TTC549 (cell line): ENCODE results near the gene CTTNBP2.
"Not testable (repeated sequence)": the region's sequence is repeated elsewhere in the genome, so short reads cannot be mapped to it uniquely, and the experiment has no call there.

Experiments used
- FAIRE-seq: peaks from 2 replicates; lab custom pipeline; 2012; peaks lifted over from hg19 to GRCh38; lab: Jason Lieb, UNC

The CTTNBP2 gene

DNA sequence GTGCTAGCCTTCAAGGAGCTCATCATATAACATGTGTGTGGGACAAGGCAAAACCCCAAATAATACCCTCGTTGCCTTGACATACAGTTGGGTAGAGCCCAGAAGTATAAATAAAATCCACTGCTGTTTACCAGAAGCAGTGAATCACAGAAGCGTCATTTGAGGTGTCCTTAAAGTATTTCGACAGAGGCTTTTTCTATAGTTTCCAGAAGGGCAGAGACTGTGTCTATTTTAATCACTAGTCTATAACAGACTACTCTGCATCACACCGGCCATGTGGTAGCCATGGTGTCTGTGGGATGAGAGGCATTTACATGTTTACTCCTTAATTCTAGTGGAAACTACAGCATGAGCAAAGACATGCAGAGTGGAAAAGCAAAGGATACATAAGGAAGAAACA is 131.3 kb downstream of the CTTNBP2 start:
- FAIRE-seq = no peak

DNA sequence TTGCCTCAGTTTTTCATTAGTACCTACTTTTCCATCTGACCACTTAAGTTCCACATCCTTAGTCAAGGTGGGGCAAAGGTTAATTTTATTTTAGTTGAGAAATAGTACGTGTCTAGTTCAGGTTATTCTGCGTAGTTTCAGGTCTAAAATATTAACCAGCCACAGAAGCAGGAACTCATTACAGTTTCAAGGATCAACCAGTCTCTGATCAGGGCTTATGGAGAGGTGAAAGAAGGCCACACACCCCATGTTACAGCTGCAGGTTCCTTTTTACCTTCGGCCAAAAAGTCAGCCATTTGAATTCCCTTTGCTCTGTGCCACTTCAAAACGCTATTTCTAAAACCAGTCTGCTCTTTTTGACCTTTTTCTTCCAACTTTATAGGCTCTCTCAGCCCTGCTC is 134.2 kb downstream of the CTTNBP2 start:
- no peak for FAIRE-seq

DNA sequence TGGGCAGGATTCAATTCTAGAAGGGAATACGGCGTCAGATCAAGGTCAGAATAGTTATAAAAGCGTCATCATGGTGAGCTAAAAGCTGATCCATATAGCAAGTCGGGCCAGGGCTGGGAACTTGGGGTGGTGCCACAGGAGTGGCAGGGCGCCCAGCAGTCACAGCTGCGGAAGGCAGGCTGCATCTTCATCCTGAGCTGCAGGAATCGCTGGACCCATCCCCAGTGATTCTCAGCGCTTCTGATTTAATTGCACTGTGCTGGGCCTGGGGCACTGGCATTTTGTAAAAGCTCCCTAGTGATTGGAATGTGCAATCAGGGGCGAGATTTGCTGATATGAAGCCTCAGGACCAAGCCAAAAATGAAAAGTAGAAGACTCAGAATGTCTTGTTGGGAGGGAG is 135.3 kb downstream of the CTTNBP2 start:
- no peak for FAIRE-seq

DNA sequence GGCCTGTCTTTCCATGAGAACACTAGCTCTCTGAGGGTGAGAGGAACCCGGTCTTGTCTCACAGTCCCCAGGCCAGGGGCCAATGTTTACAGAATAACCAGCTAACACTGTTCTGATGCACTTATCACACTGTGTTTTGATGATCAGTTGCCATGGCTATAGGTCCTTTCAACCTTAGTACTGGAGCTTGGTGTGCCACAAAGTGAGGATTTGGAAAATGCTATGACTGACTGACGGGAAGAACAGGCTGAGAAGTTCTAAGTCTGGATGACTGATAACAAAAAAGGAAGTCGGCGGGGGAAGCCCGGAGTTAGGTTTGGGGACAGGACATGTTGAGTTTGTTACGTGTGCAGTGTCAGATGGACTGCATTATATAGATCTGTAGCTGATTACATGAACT is 141.8 kb downstream of the CTTNBP2 start:
- no peak for FAIRE-seq

DNA sequence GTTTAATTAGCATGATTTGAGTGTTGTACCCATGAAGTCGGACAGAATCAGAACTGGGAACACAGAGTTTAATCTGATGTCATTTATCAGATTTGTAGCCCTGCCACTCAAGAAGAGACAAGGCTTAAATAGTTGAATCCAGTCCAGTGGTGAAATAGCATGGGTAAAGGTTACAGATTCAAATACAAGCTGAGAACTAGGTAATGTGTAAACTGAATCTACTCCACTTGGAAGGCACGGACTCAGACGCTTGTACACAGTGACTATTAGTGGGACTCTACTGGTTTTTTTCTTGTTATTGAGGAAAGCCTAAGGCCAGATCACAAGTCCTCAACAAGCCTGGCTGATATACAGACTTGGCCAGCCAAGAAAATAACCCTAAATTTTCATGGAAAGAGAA is 142.9 kb downstream of the CTTNBP2 start:
- FAIRE-seq = no peak

DNA sequence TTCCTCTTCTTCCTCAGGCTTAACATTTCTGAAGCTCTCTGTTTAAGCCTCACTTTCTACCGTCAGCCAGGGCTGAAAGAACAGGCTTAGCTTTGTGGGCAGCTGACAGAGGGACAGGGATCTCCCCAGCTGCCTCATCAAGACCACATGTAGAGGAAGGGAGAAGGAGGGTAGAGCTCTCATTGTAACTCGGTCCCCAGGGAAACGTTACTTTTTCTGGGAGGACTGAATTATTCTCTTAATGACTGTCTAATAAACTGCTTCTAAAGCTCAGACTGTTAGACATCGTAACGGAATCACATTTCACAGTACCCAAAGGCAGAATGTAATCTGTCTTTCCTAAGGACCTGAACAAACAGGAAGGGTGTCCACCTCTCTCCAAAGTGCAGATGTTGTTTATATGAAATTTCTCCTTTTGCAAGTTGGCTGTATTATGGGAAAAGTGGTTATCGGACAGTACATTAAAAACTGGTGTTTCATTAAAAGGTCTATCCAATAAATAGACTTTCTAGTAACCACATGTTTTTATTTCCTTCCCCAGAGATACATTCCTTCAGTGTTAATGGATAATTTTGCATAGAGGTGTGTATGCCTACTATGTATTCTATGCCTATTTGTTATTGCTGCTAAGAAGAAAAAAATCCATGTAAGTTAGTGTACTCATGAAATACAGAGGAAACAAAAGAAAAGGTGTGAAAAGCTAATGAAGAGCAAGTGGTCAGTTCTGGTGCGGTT is 144.2 kb downstream of the CTTNBP2 start:
- no peak for FAIRE-seq

DNA sequence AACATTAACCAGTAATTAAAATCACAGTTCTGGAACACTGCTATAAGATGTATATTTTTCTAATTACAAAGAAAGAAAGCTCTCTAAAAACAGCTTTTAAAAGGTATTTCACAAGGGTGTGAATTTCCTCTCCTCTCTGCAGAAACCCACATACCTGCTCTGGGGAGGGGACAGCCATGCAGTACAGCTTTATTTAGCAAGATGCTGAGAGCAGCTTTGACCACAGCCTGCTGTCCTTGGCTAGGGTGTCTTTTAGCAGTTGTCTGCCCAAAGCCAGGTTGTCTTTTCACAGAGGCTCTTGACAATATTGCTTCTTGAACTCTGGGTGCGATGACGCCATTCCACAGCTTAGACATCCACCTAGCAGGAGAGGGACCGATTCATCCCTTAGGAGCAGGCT is 148.3 kb downstream of the CTTNBP2 start:
- no peak for FAIRE-seq

DNA sequence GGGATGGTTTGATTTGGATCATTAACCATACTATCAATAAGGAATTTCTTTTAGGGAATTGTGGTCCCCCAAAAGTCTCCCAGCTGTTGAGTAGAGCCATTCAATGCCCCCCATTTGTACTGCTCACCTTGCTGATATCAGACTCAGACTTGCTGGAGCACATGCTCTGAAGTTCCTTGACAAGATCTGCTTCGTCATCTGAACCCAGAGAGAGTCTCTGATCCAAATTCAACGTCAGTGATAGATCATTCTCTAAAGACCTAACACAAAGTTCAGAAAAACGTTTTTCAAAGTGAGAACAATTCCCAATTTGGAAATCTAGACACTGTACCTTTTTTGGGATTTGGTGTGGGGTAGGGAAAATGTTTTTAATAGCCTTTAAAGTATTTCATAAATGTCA is 153.9 kb downstream of the CTTNBP2 start:
- FAIRE-seq = no peak

DNA sequence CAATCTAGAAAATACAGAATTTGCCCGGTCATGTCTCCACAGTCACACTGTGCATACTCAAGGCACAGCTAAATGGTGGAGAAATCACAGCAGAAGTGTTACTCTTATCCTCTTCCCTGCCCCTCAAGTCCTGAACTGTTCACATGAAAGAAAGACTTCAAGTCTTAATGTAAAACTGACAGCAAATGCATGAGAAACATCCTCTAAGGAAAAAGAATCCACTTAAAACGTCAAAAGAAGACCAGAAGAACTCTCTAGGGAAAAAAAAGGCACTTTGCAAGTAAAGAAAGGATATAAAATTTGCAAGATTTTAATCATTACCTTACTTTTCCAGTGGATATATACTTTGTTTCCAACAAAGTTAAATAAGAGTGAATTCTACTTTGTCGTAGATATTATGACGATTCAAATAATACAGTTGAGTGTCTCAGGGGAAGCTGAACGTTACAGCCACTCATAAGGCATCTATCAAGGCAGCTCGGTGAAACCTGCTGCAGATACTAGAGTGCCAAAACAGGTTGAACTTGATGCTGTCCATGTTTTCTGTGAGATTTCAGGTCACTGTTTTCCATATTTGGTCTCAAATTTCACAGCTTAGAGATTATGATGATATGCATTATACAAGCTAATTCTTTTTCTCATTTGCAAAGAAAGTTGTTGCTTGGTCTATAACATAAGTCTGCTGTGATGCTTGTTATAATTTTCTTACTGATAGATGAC is 155.0 kb downstream of the CTTNBP2 start:
- no peak for FAIRE-seq

DNA sequence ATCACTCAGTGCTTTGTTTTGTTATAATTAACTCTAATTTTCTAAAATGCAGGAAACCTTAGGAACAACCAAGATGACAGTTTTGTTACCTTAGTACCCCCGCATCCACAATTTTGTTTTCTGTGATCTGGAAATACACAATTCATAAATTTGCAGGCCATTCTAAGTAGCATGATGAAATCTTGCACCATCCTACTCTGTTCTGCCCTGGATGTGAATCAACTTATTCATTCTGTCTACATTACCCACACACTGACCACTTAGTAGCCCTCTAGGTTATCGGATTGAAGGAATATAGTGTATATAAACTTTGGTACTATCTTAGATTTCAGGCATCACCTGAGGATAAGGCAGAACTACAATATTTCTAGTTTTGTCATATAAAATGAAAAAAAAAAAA is 155.9 kb downstream of the CTTNBP2 start:
- no peak for FAIRE-seq

DNA sequence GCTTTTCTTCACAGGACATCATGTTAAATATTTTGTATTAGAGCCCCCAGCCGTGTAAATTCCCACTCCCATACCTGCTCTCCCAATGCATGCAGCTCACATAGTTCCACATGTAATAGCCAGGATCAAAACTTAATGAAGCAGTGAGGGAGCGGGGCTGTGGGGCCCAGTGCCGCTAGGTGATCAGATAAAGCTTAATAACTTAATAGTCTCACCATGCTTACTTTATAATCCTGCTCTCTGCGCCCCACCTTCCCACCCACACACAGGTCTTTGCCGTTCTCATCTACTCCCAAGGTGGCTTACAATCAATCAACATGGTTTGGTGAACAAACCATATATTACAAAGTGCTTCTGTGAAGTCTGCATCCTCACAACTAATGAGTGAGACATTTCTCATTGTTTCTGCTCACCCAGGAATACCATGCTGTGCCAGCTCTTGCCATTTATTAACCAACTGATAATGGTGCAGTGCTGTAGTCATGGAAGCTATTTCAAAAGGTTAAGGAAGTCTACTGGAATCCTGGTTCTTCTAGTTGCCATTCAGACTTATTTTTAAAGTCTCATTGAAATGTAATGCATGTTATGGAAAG is 156.4 kb downstream of the CTTNBP2 start:
- no peak for FAIRE-seq

DNA sequence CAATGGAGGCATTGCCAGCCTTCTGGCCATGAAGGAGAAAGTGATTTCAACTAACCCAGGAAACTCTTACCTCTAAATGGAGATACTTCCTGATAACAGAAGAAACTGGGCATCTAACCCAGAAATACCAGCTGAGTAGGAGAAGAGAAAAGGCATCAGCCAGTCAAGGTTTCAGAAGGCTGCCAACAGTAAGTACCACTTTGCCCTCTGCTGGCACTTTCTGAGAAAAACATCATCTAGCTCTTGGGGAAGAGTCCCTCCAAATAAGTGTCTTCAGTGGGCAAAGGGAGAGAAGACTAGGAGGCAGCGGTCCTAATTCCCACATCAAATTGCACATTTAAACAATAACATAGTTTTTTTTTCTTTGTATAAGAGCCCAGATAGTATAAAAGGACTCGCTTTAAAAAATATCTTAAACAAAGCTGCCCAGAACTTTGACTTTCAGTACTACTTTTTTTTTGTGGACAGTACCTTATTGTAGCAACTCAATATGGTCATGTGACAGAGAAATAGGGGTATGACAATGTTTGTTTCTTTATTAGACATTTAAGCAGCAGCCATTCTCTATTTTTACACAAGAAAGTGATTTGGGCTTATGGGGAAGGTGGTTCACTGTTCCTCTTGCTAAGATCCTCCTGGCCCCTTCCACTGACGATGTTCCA is 157.3 kb downstream of the CTTNBP2 start:
- FAIRE-seq = no peak

DNA sequence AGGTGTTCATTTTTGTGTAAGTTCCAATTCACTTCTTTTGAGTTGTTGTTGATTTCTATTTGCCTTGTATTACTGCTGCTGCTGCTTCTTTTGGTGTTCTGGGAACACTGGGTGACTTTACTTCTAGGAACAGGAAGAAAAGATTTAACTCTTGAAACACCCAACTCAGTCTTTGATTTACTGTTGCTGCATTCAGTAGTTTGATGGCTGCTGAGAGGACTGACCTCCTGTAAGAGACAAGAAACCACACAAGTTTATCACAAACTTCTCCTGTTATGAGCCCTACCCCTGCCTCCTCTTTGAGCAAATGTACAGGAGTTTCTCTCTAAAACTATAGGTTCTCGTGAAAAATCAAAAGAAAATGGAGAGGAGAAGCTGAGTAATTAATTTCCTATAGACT is 161.7 kb downstream of the CTTNBP2 start:
- no peak for FAIRE-seq

DNA sequence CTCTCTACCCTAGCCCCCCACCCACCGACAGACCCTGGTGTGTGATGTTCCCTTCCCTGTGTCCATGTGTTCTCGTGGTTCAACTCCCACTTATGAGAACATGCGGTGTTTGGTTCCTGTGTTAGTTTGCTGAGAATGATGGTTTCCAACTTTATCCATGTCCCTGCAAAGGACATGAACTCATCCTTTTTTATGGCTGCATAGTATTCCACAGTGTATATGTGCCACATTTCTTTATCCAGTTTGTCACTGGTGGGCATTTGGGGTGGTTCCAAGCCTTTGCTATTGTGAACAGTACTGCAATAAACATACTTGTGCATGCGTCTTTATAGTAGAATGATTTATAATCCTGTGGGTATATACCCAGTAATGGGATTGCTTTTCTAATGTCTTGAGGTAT is 165.1 kb downstream of the CTTNBP2 start:
- not testable (repeated sequence) for FAIRE-seq

DNA sequence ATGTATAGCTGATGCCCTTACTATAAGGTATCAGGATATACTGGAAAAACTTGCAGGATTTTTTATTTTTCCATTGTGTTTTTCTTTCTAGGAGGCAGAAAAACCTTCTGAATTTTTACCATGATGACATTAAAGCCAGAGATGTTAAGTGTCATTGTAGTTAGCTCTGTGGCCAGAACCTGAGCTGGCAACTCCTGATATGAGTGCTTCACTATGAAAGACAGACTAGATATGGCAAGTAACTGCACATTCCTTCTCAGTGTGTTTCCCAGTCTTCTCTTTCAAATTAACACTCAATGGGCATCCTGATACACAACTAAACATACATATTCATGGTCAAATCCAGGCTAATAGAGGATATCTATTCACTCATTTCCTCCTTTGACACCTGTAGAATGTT is 166.2 kb downstream of the CTTNBP2 start:
- no peak for FAIRE-seq

DNA sequence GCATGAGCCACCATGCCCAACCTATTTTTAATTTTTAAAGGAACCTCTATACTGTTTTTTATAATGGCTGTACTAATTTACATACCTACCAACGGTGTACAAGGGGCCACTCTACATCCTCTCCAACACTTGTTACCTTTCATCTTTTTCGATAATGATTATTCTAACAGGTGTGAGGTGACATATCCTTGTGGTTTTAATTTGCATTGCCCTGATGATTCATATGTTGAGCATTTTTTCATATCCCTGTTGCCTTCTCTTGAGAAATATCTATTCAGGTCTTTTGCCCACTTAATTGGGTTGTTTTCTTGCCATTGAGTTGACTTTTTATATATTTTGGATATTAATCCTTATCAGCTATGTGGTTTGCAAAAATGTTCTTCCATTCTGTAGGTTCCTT is 167.0 kb downstream of the CTTNBP2 start:
- no peak for FAIRE-seq

DNA sequence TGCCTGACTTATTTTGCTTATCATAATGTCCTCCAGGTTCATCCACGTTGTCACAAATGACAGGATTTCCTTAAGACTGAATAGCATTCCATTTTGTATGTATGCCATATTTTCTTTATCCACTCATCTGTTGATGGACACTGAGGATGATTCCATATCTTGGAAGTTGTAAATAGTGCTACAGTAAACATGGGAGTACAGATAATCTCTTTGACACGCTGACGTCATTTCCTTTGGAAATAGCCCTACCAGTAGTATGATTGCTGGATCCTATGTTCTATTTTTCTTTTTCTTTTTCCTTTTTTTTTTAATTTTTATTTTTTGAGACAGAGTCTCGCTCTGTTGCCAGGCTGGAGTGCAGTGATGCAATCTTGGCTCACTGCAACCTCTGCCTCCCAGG is 167.6 kb downstream of the CTTNBP2 start:
- FAIRE-seq = no peak

DNA sequence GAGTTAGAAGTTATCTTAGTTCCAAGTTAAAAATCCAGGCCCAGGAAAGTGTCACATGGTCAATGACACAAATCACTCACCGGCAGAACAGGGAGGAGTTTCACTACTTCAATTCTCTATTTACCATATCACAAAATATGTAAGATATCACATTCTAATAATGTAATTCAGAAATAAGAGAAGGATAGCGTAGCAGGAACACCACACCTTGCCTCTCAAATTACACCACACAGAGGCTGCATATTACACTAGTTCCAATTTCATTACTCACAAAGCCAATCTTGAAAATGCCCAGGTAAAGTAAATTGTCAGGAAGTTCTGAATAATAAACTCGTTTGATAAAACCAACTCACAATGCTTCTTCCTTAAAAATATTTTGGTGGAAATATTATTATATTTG is 169.2 kb downstream of the CTTNBP2 start:
- FAIRE-seq = no peak

DNA sequence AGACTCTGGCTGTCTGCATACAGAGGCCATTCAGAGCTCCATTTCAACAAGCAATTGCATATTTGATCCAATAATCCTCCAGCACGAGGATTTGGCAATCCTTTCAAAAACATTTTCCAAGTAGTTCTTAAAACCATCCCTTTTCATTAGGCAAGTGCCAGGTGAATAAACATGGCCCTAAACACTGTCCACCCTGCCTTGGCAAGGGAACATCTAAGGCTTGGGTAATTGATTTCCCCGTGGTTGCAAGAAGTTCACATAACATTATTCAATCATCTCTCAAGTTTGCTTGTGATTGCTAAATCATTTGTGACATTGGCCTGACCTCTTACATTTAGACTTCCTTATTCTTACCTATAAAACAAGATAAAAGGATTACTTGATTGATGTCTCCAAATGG is 175.2 kb downstream of the CTTNBP2 start:
- no peak for FAIRE-seq

DNA sequence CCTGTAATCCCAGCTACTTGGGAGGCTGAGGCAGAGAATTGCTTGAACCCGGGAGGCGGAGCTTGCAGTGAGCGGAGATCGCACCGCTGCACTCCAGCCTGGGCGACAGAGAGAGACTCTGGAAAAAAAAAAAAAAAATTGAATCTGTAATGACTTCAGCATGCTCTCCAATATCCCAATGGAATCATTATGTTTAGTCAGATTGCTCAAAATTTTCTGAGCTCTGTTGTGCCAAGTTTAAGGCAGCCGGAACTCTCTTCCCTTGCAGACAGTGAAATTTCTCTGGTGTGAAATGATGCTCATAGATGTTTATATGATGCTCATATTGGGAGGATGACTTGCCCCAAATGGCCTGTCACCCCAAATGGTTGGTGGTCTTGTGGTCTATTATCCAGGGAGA is 180.9 kb downstream of the CTTNBP2 start:
- FAIRE-seq = no peak

DNA sequence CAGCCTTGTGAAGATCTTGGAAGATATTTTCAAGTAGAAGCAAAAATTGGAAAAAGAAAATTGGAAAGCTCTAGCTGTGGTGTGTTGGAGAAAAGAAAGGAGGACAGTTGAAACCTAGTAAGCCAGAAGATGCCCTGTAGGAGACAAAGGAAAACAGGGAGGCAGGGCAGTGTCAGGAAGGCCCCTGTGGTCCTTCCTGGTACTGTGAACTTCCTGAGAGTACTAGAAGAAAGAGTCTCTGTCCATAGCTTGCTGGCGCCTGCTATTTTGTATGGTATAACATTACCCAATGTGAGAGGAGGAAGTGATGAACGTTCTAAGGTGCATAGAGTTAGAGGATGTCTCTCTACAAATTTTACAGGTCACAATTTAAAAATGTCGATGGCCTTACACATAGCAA is 183.1 kb downstream of the CTTNBP2 start:
- no peak for FAIRE-seq

DNA sequence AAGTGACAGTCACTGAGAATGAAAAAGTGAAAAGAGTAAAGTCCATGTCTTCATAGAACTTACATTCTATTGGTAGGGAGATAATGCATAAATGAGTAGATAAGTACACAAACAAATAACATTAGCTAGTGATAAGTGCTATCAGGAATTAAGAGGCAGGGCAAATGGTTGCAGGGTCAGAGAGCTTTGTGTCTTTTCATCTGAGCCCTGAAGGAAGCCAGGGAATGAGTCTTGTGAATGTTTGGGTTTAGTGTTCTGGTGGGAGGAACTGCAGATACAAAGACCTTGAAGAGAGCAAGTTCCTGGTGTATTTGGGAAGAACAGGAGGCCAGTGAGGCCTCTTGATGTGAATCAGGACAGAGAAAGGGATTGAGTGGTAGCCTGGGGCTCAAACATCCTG is 183.8 kb downstream of the CTTNBP2 start:
- no peak for FAIRE-seq

DNA sequence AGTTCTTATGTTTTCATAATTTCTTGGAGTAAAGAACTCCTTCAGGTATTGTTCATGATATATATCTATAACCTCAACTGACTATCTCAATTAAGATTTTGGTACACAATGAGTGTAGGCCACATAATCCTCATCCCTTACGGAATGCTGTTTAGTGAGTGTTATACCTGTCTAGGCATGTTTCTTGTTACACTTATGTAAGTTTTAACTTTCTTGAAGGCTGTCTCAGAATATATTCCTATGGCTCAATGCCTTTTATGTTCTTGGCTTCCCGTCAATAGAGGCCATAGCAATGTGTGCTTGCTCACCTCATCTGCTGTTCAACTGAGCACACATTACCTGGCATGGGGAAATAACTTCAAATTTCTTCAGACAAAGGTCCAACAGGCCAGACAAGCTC is 185.1 kb downstream of the CTTNBP2 start:
- FAIRE-seq = no peak
